BLaER1 treated with 17β-estradiol and CSF1 and Interleukin-3, amounts not matched to agents 10 nM and 100 nM (cell line): ENCODE results near the gene RNU1-2.
A peak's percentile ranks its signal among the peaks of the same experiment; 100 is the strongest.
"Not testable (repeated sequence)": the region's sequence is repeated elsewhere in the genome, so short reads cannot be mapped to it uniquely, and the experiment has no call there.

Experiments used
- H3K27ac ChIP-seq, 11 experiments: shearing (Covaris generic); formaldehyde crosslinking; 2 replicates each; pipeline ENCODE4 v1.8.1; 2022
- H3K27me3 ChIP-seq, 11 experiments: shearing (Covaris generic); formaldehyde crosslinking; 2 replicates each; pipeline ENCODE4 v1.8.1; 2022
- H3K36me3 ChIP-seq, 11 experiments: shearing (Covaris generic); formaldehyde crosslinking; 2 replicates each; pipeline ENCODE4 v1.8.1; 2022
- H3K4me1 ChIP-seq, 10 experiments: shearing (Covaris generic); formaldehyde crosslinking; 2 replicates each; pipeline ENCODE4 v1.8.1; 2022
- H3K4me2 ChIP-seq, 11 experiments: shearing (Covaris generic); formaldehyde crosslinking; 2 replicates each; pipeline ENCODE4 v1.8.1; 2022
- H3K4me3 ChIP-seq, 10 experiments: shearing (Covaris generic); formaldehyde crosslinking; 2 replicates each; pipeline ENCODE4 v1.8.1; 2022
- H3K9ac ChIP-seq, 11 experiments: shearing (Covaris generic); formaldehyde crosslinking; 2 replicates each; pipeline ENCODE4 v1.8.1; 2022
- H3K9me3 ChIP-seq, 11 experiments: shearing (Covaris generic); formaldehyde crosslinking; replicated peaks in 1 of 11; 2 replicates each; pipeline ENCODE4 v1.8.1; 2022
- H4K20me1 ChIP-seq, 11 experiments: shearing (Covaris generic); formaldehyde crosslinking; 2 replicates each; pipeline ENCODE4 v1.8.1; 2022
- Cebpa-rat ChIP-seq, 11 experiments: shearing (Covaris generic); IDR thresholded peaks; 2 replicates each; pipeline ENCODE4 v1.8.1; 2022

Gene RNU1-2

DNA sequence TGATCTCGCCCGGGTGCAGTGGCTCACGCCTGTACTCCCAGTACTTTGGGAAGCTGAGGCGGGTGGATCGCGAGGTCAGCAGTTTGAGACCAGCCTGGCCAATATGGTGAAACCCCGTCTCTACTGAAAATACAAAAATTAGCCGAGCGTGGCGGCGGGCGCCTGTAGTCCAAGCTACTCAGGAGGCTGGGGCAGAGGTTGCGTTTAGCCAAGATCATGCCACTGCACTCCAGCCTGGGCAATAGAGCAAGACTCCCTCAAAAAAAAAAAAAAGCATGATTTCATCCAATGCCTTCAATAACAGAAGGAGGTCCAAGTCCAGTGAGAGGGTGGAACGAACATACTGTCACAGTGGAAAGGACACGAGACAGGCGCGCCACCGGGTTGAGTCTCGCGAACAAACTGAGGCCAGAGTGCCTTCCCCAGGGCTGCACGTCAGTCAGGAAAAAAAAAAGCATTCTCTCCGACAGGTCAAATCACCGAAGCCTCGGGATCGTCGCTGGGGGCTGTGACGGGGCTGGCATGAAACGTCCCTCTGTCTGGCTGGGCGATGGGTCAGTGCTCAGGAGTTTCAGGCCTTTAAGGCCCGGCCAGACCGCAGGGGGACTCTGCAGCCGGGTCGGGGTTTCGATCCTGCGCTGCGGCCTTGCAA lies 17.5 kb downstream of the RNU1-2 start:
- no peaks in the 10 kb centered on the region for H3K36me3 ChIP-seq
- H3K4me3 ChIP-seq = peak overlapping the region; percentile 65 to 96 (median 82)
- H4K20me1 ChIP-seq = peaks cover 0 to 8% (median 0%) of the 10 kb centered on the region in 11 experiments; a peak in 1 of 22 replicates
- H3K9ac ChIP-seq = peak overlapping the region; percentile 63 to 90 (median 86)
- no peaks in the 10 kb centered on the region for H3K27me3 ChIP-seq
- peak overlapping the region; percentile 85 to 100 (median 96) for H3K4me2 ChIP-seq
- H3K4me1 ChIP-seq = peaks cover 20 to 39% (median 33%) of the 10 kb centered on the region in 10 experiments
- no peaks in the 10 kb centered on the region for H3K9me3 ChIP-seq
- peak overlapping the region in 9 of 11 experiments; percentile 34 to 70 (median 60); a peak in 15 of 22 replicates for H3K27ac ChIP-seq
- TF ChIP-seq Cebpa-rat (IDR thresholded peaks at IDR 0.05) = no peak

DNA sequence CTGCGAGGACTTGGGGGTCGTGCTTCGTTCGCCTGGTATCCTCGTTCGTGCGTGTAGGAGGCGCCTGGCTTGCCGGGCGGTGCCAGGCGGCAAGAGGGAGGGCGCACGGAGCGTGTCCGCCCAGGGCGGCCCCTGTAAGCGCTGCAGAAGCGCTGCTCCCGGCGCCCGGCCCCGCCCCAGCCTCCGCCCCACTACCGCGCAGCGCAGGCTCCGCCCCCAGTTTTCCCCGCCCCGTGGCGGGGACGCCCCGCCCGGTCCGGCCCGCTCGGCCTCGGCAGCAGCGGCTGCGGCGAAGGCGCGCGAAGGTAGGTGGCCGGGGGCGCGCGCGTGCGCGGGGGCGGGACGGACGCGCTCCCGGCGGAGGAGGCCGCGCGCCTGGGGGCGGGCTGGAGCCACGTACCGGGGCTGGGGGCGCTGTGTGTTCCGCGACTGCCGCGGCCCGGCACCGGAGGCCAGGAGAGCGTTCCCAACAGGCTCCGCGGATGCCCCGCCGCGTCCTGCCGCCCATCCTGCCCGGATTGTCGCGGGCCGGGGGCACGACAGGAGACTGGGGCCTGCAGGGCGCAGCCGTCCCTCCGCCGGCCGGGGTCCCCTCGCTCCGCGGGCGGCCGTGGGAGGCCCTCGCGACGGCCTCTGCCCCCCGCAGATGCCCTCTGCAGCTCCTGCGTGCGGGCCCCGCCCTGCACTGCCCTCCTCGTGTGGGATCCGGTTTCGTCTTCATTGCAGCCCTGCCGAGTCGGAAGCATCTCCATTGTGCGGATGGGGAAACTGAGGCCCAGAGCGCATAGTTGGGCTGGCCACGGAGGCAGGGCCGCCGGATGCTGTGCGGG lies 18.3 kb downstream of the RNU1-2 start:
- Histone ChIP-seq H4K20me1 (peaks cover 0 to 8% (median 0%) of the 10 kb centered on the region in 11 experiments; a peak in 1 of 22 replicates), H3K27me3 (no peaks in the 10 kb centered on the region), H3K4me3 (peak overlapping the region; percentile 65 to 96 (median 82)), H3K9ac (peak overlapping the region; percentile 77 to 90 (median 86)), H3K4me2 (peak overlapping the region; percentile 85 to 100 (median 96)), H3K4me1 (peaks cover 20 to 36% (median 32%) of the 10 kb centered on the region in 10 experiments), H3K36me3 (no peaks in the 10 kb centered on the region), H3K27ac (peak overlapping the region; percentile 30 to 87 (median 80); a peak in 21 of 22 replicates), H3K9me3 (no peaks in the 10 kb centered on the region)
- TF ChIP-seq Cebpa-rat (IDR thresholded peaks at IDR 0.05) = no peak

DNA sequence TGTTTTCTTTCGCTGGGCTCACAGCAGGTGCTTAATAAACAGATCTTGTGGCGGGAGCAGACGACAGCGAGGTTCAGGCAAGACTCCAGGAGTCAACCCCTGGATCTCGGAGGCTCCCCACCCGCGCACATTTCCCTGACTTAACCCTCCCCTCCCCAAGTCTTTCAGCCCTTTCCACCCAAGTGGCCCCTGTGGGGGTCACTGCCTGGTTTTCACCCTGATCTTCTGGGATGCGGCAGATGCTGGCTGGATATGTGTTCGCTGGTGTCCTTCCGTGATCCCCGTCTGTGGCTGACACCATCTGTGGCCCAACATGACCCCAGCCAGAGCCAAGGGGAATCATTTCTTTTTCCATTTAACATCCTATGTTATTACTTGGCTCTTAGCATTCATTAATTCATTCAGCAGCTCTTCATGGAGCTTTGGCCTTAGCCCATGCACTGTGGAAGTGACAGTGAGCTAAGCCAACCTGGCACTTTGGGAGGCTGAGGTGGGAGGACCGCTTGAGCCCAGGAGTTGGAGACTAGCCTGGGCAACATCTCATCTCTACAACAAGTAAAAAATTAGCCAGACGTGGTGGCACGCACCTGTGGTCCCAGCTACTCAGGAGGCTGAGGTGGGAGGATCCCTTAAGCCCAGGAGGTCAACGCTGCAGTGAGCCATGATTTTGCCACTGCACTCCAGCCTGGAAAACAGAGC lies 19.3 kb downstream of the RNU1-2 start:
- not testable (repeated sequence) for H3K27me3 ChIP-seq, H3K36me3 ChIP-seq, H3K9me3 ChIP-seq, H4K20me1 ChIP-seq
- Histone ChIP-seq H3K9ac (peak overlapping the region; percentile 77 to 90 (median 86); a peak in 20 of 22 replicates), H3K4me2 (peak overlapping the region; percentile 85 to 99 (median 96)), H3K4me3 (peak overlapping the region; percentile 65 to 96 (median 82); a peak in 18 of 20 replicates), H3K4me1 (peaks cover 20 to 35% (median 32%) of the 10 kb centered on the region in 10 experiments), H3K27ac (peak overlapping the region in 7 of 11 experiments; percentile 69 to 87 (median 80); a peak in 7 of 22 replicates)

DNA sequence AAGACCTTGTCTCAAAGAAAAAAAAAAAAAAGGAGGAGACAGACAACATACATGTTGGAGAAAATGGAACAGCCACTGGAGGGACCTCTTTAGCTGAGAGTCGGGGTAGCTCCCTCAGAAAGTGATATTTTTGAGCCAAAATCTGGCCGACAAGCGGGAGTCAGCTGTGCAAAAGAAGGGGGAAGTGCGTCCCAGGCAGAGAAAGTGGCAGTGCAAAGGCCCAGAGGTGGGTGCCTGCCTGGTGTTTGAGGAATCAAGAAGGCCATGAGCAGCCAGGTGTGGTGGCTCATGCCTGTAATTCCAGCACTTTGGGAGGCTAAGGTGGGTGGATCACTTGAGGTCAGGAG lies 19.8 kb downstream of the RNU1-2 start:
- H3K27ac ChIP-seq = no peak overlapping the region
- no peak overlapping the region for H3K4me3 ChIP-seq
- peaks cover 0 to 8% (median 0%) of the 10 kb centered on the region in 11 experiments; a peak in 1 of 22 replicates for H4K20me1 ChIP-seq
- no peak for TF ChIP-seq Cebpa-rat (IDR thresholded peaks at IDR 0.05)
- H3K4me1 ChIP-seq = peaks cover 20 to 35% (median 31%) of the 10 kb centered on the region in 10 experiments
- H3K9ac ChIP-seq = no peak overlapping the region
- no peaks in the 10 kb centered on the region for H3K36me3 ChIP-seq
- H3K27me3 ChIP-seq = no peaks in the 10 kb centered on the region
- peak overlapping the region in 5 of 11 experiments; percentile 85 to 99 (median 97); a peak in 6 of 22 replicates for H3K4me2 ChIP-seq
- no peaks in the 10 kb centered on the region for H3K9me3 ChIP-seq

DNA sequence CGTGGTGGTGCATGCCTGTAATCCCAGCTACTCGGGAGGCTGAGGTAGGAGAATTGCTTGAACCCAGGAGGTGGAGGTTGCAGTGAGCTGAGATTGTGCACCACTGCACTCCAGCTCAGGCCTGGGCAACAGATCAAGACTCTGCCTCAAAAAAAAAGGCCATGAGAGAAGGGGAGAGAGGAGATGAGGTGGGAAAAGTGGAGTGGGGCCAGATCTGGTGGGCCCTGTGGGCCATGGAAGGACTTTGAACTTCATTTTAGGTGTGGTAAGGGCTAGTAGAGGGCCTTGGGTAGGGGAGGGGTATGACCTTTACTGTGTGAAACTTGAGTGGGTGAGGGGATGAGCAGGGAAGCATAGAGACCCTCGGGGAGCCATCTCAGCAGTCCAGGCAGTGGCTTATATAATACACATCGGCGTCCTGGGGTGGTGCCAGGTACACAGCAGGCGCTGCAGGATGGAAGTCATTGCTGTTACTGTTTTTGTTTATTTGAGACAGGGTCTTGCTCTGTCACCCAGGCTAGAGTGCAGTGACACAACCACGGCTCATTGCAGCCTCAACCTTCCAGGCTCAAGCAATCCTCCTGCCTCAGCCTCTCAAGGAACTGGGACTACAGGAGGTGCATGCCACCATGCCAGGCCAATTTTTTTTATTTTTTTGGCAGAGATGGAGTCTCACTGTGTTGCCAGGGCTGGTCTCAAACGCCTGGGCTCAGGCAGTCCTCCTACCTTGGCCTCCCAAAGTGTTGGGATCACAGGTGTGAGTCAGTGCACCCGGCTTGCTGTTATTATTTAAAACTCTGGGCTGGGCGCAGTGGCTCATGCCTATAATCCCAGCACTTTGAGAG lies 20.5 kb downstream of the RNU1-2 start:
- not testable (repeated sequence) for H3K4me2 ChIP-seq, H3K4me3 ChIP-seq, H3K27ac ChIP-seq, H4K20me1 ChIP-seq, H3K27me3 ChIP-seq, H3K9ac ChIP-seq, H3K36me3 ChIP-seq, H3K9me3 ChIP-seq
- peaks cover 23 to 38% (median 34%) of the 10 kb centered on the region in 10 experiments for H3K4me1 ChIP-seq

DNA sequence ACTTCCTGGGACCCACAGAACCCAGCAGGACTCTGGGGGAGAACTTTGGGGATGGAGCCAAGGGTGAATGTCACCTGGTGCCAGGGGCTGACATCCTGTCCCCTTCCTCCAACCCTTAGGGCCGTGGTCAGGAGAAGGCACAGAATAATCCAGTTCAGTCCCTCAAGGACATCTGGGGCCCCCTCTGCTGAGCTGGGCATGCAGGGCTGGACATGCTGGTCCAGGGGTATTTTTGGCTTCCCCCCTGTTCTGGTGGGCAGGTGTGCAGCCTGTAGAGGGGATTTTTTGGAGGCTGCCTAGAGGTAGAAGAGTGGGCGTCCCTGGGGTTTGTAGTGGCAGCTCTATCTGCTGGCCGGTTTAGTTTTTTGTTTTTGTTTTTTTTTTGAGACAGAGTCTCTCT lies 22.6 kb downstream of the RNU1-2 start:
- no peaks in the 10 kb centered on the region for H3K36me3 ChIP-seq

DNA sequence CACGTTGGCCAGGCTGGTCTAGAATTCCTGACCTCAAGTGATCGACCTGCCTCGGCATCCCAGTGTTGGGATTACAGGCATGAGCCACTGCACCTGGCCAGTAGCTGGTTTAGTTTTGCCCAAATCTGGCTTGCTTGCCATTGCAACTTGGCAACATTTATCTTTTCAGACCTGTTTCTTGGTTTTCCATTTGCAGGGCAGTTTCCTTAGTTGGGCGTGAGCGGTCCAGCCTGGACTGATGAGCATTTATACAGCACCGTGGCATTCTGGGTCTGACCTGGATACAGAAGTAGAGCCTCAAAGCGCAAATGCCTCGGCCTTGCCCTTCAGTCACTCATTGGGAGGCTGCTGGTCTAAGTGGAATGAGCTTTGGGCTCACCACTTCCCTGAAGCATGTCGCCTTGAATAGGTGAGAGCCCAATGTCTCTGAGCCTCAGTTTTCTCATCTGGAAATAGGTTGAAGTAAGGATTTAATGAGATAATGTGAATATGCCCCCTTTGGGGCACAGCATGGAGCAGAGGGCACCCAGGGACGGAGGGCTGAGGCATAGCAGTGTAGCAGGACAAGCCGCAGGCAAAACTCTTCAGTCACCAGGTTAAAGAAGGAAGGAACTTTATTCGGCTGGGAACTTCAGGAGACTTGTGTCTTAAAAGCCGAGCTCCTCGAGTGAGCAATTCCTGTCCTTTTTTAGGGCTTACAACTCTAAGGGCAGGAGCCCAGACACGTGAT lies 23.3 kb downstream of the RNU1-2 start:
- H3K27ac ChIP-seq, H3K9ac ChIP-seq, H3K4me2 ChIP-seq, H3K36me3 ChIP-seq, H3K27me3 ChIP-seq, H3K9me3 ChIP-seq, H3K4me3 ChIP-seq: not testable (repeated sequence)
- Histone ChIP-seq H3K4me1 (peaks cover 14 to 37% (median 29%) of the 10 kb centered on the region in 10 experiments), H4K20me1 (peaks cover 0 to 18% (median 0%) of the 10 kb centered on the region in 11 experiments; a peak in 5 of 22 replicates)

More for the DNA sequence above, 22.6 kb downstream of the RNU1-2 start:
- Histone ChIP-seq H3K4me3 (no peak overlapping the region), H3K4me2 (no peak overlapping the region), H3K27me3 (no peaks in the 10 kb centered on the region), H3K27ac (no peak overlapping the region), H3K9me3 (no peaks in the 10 kb centered on the region), H3K9ac (no peak overlapping the region), H3K4me1 (peaks cover 17 to 40% (median 32%) of the 10 kb centered on the region in 10 experiments), H4K20me1 (peaks cover 0 to 18% (median 0%) of the 10 kb centered on the region in 11 experiments; a peak in 5 of 22 replicates)
- no peak for TF ChIP-seq Cebpa-rat (IDR thresholded peaks at IDR 0.05)

DNA sequence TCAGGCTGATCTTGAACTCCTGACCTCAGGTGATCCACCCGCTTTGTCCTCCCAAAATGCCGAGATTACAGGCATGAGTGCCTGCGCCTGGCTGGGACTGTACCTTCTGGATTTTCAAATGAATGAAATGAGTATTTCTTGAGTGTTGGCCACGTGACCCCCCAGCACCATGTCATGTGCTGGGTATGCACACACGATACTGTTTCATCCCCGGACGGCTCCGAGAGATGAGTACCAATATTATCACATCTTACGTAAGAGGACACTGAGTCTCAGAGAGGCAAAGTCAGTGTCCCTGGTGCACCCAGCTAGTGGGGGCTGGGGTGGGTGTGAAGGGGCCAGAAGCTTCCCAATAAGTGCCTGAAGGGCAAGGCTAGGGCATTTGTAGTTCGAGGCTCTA lies 25.2 kb downstream of the RNU1-2 start:
- Histone ChIP-seq H4K20me1 (peaks cover 0 to 30% (median 5%) of the 10 kb centered on the region in 11 experiments; a peak in 9 of 22 replicates), H3K4me3 (no peak overlapping the region), H3K4me2 (peak overlapping the region; percentile 77 to 93 (median 86); a peak in 20 of 22 replicates), H3K27me3 (no peaks in the 10 kb centered on the region), H3K4me1 (peaks cover 25 to 34% (median 29%) of the 10 kb centered on the region in 10 experiments), H3K27ac (no peak overlapping the region), H3K36me3 (no peaks in the 10 kb centered on the region), H3K9me3 (no peaks in the 10 kb centered on the region), H3K9ac (no peak overlapping the region; a peak in 2 of 22 replicates)
- peak in 1 of 11 experiments; percentile 9; a peak in 1 of 22 replicates for TF ChIP-seq Cebpa-rat (IDR thresholded peaks at IDR 0.05)
